Measurements from ENCODE around the gene CFTR.

CFTR gene

DNA sequence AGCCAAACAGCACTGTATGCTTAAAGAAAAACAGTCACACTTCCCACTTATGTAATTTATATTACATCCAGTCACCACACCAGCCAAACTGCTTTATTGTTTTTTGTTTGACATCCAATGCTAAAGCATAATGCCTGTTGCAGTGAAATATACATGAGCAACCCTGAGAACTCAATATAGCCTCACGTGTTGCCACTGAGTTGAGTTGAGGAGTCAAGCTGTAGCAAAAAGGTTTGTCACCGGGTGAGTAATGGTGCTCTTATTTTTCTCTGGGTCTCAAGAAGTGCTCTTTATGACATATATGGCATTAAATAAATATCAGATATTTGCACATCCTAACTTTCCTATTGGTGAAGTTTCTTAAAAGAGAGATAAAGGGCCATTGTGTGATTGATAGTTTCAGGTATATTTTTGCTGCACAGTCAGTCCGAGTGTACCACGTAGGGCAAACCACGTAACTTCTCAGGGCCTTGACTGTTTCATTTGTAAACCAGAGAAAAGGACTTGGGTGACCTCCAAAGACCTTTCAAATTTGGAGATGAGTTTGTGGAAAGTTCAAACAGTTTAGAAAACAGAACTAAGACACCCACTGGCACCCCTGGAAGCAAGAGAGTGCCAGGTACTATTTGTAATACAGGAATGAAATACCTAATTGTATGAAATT is 168.5 kb downstream of the CFTR start (continued):
- TF ChIP-seq ZNF133 (tag by site-specific recombination; IDR thresholded peaks at IDR 0.05): no peak
- no peak for TF ChIP-seq ZNF521 (tag by site-specific recombination; IDR thresholded peaks at IDR 0.05)
- no peak for TF ChIP-seq ZNF248 (tag by site-specific recombination; IDR thresholded peaks at IDR 0.05)
- no peak for TF ChIP-seq TCF7L2 (IDR thresholded peaks at IDR 0.05; ENCODE audit: borderline replicate concordance, low read depth, low read length)
- TF ChIP-seq ZNF423 (tag by site-specific recombination; IDR thresholded peaks at IDR 0.05): no peak
- no peak for TF ChIP-seq EGR2 (tag by site-specific recombination; IDR thresholded peaks at IDR 0.05; ENCODE audit: low read depth)
- TF ChIP-seq KLF7 (tag by site-specific recombination; IDR thresholded peaks at IDR 0.05; ENCODE audit: borderline replicate concordance): no peak
- TF ChIP-seq ZNF747 (tag by site-specific recombination; IDR thresholded peaks at IDR 0.05): no peak
- TF ChIP-seq ZNF791 (tag by site-specific recombination; IDR thresholded peaks at IDR 0.05): no peak
- TF ChIP-seq PRDM6 (tag by site-specific recombination; IDR thresholded peaks at IDR 0.05): no peak
- no peak for TF ChIP-seq ZNF214 (tag by site-specific recombination; IDR thresholded peaks at IDR 0.05; ENCODE audit: borderline replicate concordance)
- no peak for TF ChIP-seq KLF16 (tag by site-specific recombination; IDR thresholded peaks at IDR 0.05)

DNA sequence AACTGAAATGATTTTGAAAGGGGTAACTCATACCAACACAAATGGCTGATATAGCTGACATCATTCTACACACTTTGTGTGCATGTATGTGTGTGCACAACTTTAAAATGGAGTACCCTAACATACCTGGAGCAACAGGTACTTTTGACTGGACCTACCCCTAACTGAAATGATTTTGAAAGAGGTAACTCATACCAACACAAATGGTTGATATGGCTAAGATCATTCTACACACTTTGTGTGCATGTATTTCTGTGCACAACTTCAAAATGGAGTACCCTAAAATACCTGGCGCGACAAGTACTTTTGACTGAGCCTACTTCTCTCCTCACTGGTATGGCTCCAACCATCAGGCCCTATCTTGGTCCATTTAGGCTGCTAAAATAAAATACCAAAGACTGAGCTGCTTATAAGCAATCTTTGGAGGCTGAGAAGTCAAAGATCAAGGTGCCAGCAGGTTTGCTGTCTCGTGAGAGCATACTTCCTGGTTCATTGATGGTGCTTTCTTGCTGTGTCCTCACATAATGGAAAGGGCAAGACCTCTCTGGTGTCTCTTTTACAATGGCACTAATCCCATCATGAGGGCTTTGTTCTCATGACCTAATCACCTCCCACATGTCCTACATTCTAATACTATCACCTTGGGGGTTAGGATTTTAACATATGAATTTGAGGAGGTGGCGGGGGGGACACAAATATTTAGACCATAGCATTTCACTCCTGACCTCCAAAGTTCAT is 173.3 kb downstream of the CFTR start:
- H3K4me1 ChIP-seq (ENCODE audit: control insufficient read depth, insufficient read depth, low read length): no peaks in the 10 kb centered on the region
- ChIA-PET CTCF (interaction anchor here (0.6 to 0.7 kb wide), 2 partner anchors 10 to 13 kb away, joined by 3 read pairs; no protein-coding TSS in a partner anchor), POLR2A (no interaction called here)
- no peaks in the 10 kb centered on the region for H3K36me3 ChIP-seq (ENCODE audit: control insufficient read depth in 2 of 2, insufficient read depth in 1 of 2, low read length in 2 of 2)
- H3K27ac ChIP-seq (ENCODE audit: extremely low read depth, low read depth, low read length): no peak overlapping the region
- TF ChIP-seq ZNF2 (tag by site-specific recombination; IDR thresholded peaks at IDR 0.05) (no peak), SCRT2 (tag by site-specific recombination; IDR thresholded peaks at IDR 0.05) (peak; percentile 77), SCRT1 (tag by site-specific recombination; IDR thresholded peaks at IDR 0.05; ENCODE audit: borderline replicate concordance) (peak; percentile 68)
- H3K9me3 ChIP-seq (ENCODE audit: control insufficient read depth, insufficient read depth, low read depth, low read length): no peaks in the 10 kb centered on the region
- no peak overlapping the region for H3K4me3 ChIP-seq (ENCODE audit: low read depth, low read length)

- Histone ChIP-seq H3K27ac (ENCODE audit: extremely low read depth, low read depth, low read length) (no peak overlapping the region), H3K4me1 (ENCODE audit: control insufficient read depth, insufficient read depth, low read length) (no peaks in the 10 kb centered on the region), H3K36me3 (ENCODE audit: control insufficient read depth in 2 of 2, insufficient read depth in 1 of 2, low read length in 2 of 2) (no peaks in the 10 kb centered on the region), H3K9me3 (ENCODE audit: control insufficient read depth, insufficient read depth, low read depth, low read length) (no peaks in the 10 kb centered on the region), H3K4me3 (ENCODE audit: low read depth, low read length) (no peak overlapping the region)
- TF ChIP-seq ZSCAN18 (tag by site-specific recombination; IDR thresholded peaks at IDR 0.05): no peak
- no peak for TF ChIP-seq TCF7L2 (IDR thresholded peaks at IDR 0.05; ENCODE audit: borderline replicate concordance, low read depth, low read length)
- TF ChIP-seq ZEB2 (tag by site-specific recombination; IDR thresholded peaks at IDR 0.05): no peak
- no peak for TF ChIP-seq ZNF747 (tag by site-specific recombination; IDR thresholded peaks at IDR 0.05)
- ChIA-PET POLR2A (no interaction called here), CTCF (no interaction called here)
Measured at GRCh38 chr7:117654780-117655179, 175.0 kb downstream of the CFTR start.
